ENCODE measurements around the gene LYRM4. TPM values are rescaled to one million over a fixed set of nuclear protein-coding genes. Genes with fewer than 3 reads are reported as not detected.

Gene LYRM4
- total and polyA plus RNA-seq, 9 of the 15 experiments (the other 6 are each of a cell fraction or from before 2014, with no cell fraction given): 24.2 to 69.4 (median 41.8) TPM

DNA sequence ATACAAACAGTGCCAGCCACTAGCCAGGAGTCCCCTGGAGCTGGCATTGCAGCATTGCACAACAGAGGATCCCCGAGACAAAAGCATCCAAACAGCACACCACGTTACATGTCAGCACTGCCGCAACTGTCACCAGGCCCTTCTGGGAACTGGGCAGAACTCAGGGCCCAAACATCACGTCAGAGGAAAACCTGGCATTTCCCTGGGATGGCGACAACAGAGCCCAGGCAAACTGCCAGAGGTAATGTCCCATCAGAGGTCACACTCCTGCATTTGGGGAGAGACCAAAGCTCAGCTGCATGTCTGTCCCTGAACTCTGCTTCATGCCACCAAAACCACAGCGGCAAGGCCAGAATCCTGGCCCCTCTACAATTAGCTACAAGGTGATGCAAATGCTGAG is 139.3 kb downstream of the LYRM4 start:
- intact Hi-C loops (cut with micrococcal nuclease) (no loop called here), in situ Hi-C loops (cut with MboI) (no loop called here)
- Histone ChIP-seq H2AFZ (ENCODE audit: low read depth, low read length) (no peak overlapping the region), H3K9me3 (replicated peaks; ENCODE audit: control insufficient read depth, insufficient read depth, low read depth, low read length) (no peaks in the 10 kb centered on the region), H3K4me2 (ENCODE audit: insufficient read depth, low read length) (no peak overlapping the region), H3K27ac (ENCODE audit: extremely low read depth, low read depth, low read length) (no peak overlapping the region), H3K79me2 (ENCODE audit: control insufficient read depth, insufficient read depth, low read length) (no peaks in the 10 kb centered on the region), H3K27me3 (ENCODE audit: control insufficient read depth in 2 of 2, insufficient read depth in 2 of 2, low read length in 2 of 2) (no peaks in the 10 kb centered on the region), H3K36me3 (ENCODE audit: control insufficient read depth, insufficient read depth, low read length) (no peaks in the 10 kb centered on the region), H3K4me3 (no peak overlapping the region), H3K4me1 (replicated peaks in 1 of 2; ENCODE audit: control insufficient read depth in 2 of 2, insufficient read depth in 2 of 2, low read length in 2 of 2) (peaks cover 9 to 13% of the 10 kb centered on the region in 2 experiments; a peak in 4 of 5 replicates), H3K9me1 (ENCODE audit: control insufficient read depth, insufficient read depth, low read length) (peaks cover 2% of the 10 kb centered on the region), H3K9ac (ENCODE audit: insufficient read depth in 1 of 2, low read depth in 2 of 2, low read length in 2 of 2) (no peak overlapping the region), H4K20me1 (replicated peaks; ENCODE audit: control insufficient read depth, insufficient read depth, low read length) (0 out of 2 replicates have a peak, but pooled peaks cover 3% of the 10 kb centered on the region)
- 82% methylated on average over 6 of the region's 6 CpGs for WGBS (ENCODE audit: insufficient coverage, low coverage, missing lambda C conversion rate)
- no peak for DNase-seq (ENCODE audit: extremely low read depth in 1 of 4, low spot score in 3 of 4)
- TF ChIP-seq KLF10 (CRISPR knock-in tag; IDR thresholded peaks at IDR 0.05) (no peak), ZNF165 (CRISPR knock-in tag; IDR thresholded peaks at IDR 0.05; ENCODE audit: borderline replicate concordance) (no peak), ZNF41 (CRISPR knock-in tag; conservative IDR thresholded peaks at IDR 0.05) (no peak), CREB5 (CRISPR knock-in tag; IDR thresholded peaks at IDR 0.05) (no peak), PRMT5 (CRISPR knock-in tag; IDR thresholded peaks at IDR 0.05) (no peak), SNRNP70 (optimal IDR thresholded peaks at IDR 0.05; ENCODE audit: low read depth, low read length) (no peak), ZBTB34 (CRISPR knock-in tag; IDR thresholded peaks at IDR 0.05) (no peak), ZNF24 (IDR thresholded peaks at IDR 0.05) (no peak), ZNF696 (CRISPR knock-in tag; conservative IDR thresholded peaks at IDR 0.05) (no peak), HDAC2 (IDR thresholded peaks at IDR 0.05) (no peak), EWSR1 (IDR thresholded peaks at IDR 0.05; ENCODE audit: borderline replicate concordance, low read depth, partially characterized antibody) (no peak), HINFP (tag; conservative IDR thresholded peaks at IDR 0.05; ENCODE audit: low read depth) (no peak), MCM3 (IDR thresholded peaks at IDR 0.05) (no peak), LEF1 (IDR thresholded peaks at IDR 0.05) (no peak), GABPA (tag; conservative IDR thresholded peaks at IDR 0.05; ENCODE audit: low read depth) (no peak), CBX5 (IDR thresholded peaks at IDR 0.05; ENCODE audit: borderline replicate concordance, low read depth) (no peak), FIP1L1 (IDR thresholded peaks at IDR 0.05; ENCODE audit: low read depth, low read length, poor library complexity, severe bottlenecking) (no peak)
- TF ChIP-seq, protein P1, sequence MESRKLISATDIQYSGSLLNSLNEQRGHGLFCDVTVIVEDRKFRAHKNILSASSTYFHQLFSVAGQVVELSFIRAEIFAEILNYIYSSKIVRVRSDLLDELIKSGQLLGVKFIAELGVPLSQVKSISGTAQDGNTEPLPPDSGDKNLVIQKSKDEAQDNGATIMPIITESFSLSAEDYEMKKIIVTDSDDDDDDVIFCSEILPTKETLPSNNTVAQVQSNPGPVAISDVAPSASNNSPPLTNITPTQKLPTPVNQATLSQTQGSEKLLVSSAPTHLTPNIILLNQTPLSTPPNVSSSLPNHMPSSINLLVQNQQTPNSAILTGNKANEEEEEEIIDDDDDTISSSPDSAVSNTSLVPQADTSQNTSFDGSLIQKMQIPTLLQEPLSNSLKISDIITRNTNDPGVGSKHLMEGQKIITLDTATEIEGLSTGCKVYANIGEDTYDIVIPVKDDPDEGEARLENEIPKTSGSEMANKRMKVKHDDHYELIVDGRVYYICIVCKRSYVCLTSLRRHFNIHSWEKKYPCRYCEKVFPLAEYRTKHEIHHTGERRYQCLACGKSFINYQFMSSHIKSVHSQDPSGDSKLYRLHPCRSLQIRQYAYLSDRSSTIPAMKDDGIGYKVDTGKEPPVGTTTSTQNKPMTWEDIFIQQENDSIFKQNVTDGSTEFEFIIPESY (CRISPR knock-in tag; IDR thresholded peaks at IDR 0.05): no peak
- BruUV-seq (replicated peaks): no TSS peak
- ATAC-seq: no peak
- FAIRE-seq: no peak
- ChIA-PET POLR2A (no interaction called here), CTCF (ENCODE audit: low intra/inter-chr PET ratio) (no interaction called here)

Measured in K562 (cell line).